H1 (cell line): ENCODE measurements around the gene TDRKH. TPM values are rescaled to one million over a fixed set of nuclear protein-coding genes. Genes with fewer than 3 reads are reported as not detected.

Experiments used
- CTCF ChIA-PET: fragments of 300-600 bp; sonication (Branson Sonifier 250); formaldehyde crosslinking; loops from one replicate; lab custom pipeline; 2021; ENCODE audit not compliant: partially characterized antibody; lab: Charles Lee
- POLR2A ChIA-PET: fragments of 300-600 bp; sonication (Branson Sonifier 250); formaldehyde crosslinking; loops from one replicate; lab custom pipeline; 2021; ENCODE audit warnings: inconsistent platforms; ENCODE audit not compliant: partially characterized antibody; lab: Charles Lee
- DNase-seq, 2 experiments: peaks; one replicate each; pipeline versions ENCODE4 v3.0.0 to v3.0.0-alpha.2; 2010 to 2022; ENCODE audit warnings: low spot score in 2 of 2, low read depth in 1 of 2, mixed read lengths in 1 of 2
- FAIRE-seq: peaks from 2 replicates; lab custom pipeline; 2011; peaks lifted over from hg19 to GRCh38; lab: Jason Lieb, UNC
- H2AFZ ChIP-seq: 2 replicates; pipeline ENCODE4 v1.8.1; 2012; ENCODE audit warnings: low read length, inconsistent platforms
- H2AK5ac ChIP-seq: 2 replicates; pipeline ENCODE4 v1.6.1; 2013; ENCODE audit warnings: low read depth, low read length
- H2BK120ac ChIP-seq: replicated peaks from 2 replicates; pipeline ENCODE3; 2013; ENCODE audit warnings: low read depth, low read length, inconsistent platforms
- H2BK12ac ChIP-seq: 2 replicates; pipeline ENCODE4 v1.6.1; 2013; ENCODE audit warnings: low read depth, low read length
- H2BK15ac ChIP-seq: 2 replicates; pipeline ENCODE4 v1.6.1; 2013; ENCODE audit warnings: low read length
- H2BK20ac ChIP-seq: 2 replicates; pipeline ENCODE4 v1.6.1; 2013; ENCODE audit warnings: low read length
- H2BK5ac ChIP-seq: 2 replicates; pipeline ENCODE4 v1.6.1; 2013; ENCODE audit warnings: low read depth, low read length
- H3K14ac ChIP-seq: 2 replicates; pipeline ENCODE4 v1.6.1; 2013; ENCODE audit warnings: inconsistent platforms; ENCODE audit not compliant: insufficient read length
- H3K18ac ChIP-seq: 2 replicates; pipeline ENCODE4 v1.6.1; 2013; ENCODE audit warnings: low read length; ENCODE audit errors: extremely low read depth
- H3K23ac ChIP-seq: 2 replicates; pipeline ENCODE4 v1.6.1; 2013; ENCODE audit warnings: inconsistent platforms; ENCODE audit not compliant: insufficient read length
- H3K23me2 ChIP-seq: 2 replicates; pipeline ENCODE4 v1.6.1; 2013; ENCODE audit warnings: low read depth, low read length
- H3K27ac ChIP-seq: 2 replicates; pipeline ENCODE4 v1.6.1; 2011; ENCODE audit warnings: low read depth, low read length, inconsistent platforms
- H3K27me3 ChIP-seq, 4 experiments: replicated peaks in 1 of 4; 1 replicate in 1 of 4; 2 replicates in 3 of 4; pipeline versions ENCODE4 v1.6.1 to v1.8.1; 2011 to 2013; ENCODE audit warnings: low read length in 3 of 4, mild to moderate bottlenecking in 3 of 4, inconsistent platforms in 2 of 4, mixed read lengths in 2 of 4, moderate library complexity in 1 of 4; ENCODE audit not compliant: control insufficient read depth in 3 of 4, insufficient read depth in 3 of 4; ENCODE audit errors: extremely low read depth in 1 of 4
- H3K36me3 ChIP-seq, 4 experiments: 2 replicates each; pipeline versions ENCODE4 v1.6.1 to v1.8.1; 2011 to 2013; ENCODE audit warnings: mild to moderate bottlenecking in 4 of 4, low read length in 3 of 4, moderate library complexity in 2 of 4, control low read depth in 1 of 4, inconsistent platforms in 1 of 4; ENCODE audit not compliant: insufficient read depth in 4 of 4, control insufficient read depth in 2 of 4
- H3K4ac ChIP-seq: replicated peaks from 2 replicates; pipeline ENCODE3; 2013; ENCODE audit warnings: low read length, low read depth, mixed read lengths, inconsistent platforms; ENCODE audit not compliant: insufficient read length
- H3K4me1 ChIP-seq, 4 experiments: replicated peaks in 1 of 4; 1 replicate in 1 of 4; 2 replicates in 3 of 4; pipeline versions ENCODE4 v1.6.1 to v1.8.1; 2011 to 2013; ENCODE audit warnings: low read length in 3 of 4, inconsistent platforms in 2 of 4, mixed read lengths in 1 of 4; ENCODE audit not compliant: insufficient read depth in 4 of 4, control insufficient read depth in 3 of 4
- H3K4me2 ChIP-seq, 2 experiments: 2 replicates each; pipeline versions ENCODE4 v1.6.1 to v1.8.1; 2011 to 2013; ENCODE audit warnings: low read depth in 2 of 2, low read length in 2 of 2, control low read depth in 1 of 2, inconsistent platforms in 1 of 2, mild to moderate bottlenecking in 1 of 2; ENCODE audit not compliant: insufficient read depth in 1 of 2
- H3K4me3 ChIP-seq, 4 experiments: fragments of 200-600, 300-600 bp in 1 of 4; sonication (generic), shearing (Covaris generic), sonication (Bioruptor Twin) in 1 of 4; 2 replicates each; pipeline versions ENCODE4 v1.5.1 to v1.8.1; 2011 to 2016; ENCODE audit warnings: low read length in 4 of 4, low read depth in 3 of 4, control low read depth in 2 of 4, inconsistent platforms in 2 of 4, mild to moderate bottlenecking in 2 of 4, mixed read lengths in 1 of 4, moderate library complexity in 1 of 4; ENCODE audit not compliant: insufficient read depth in 2 of 4; ENCODE audit errors: extremely low read depth in 1 of 4
- H3K56ac ChIP-seq: replicated peaks from 2 replicates; pipeline ENCODE3; 2013; ENCODE audit warnings: low read depth, mild to moderate bottlenecking, mixed read lengths, low read length, inconsistent platforms; ENCODE audit not compliant: insufficient read length
- H3K79me1 ChIP-seq: 2 replicates; pipeline ENCODE4 v1.6.1; 2013; ENCODE audit warnings: low read depth, low read length, control low read depth
- H3K79me2 ChIP-seq, 2 experiments: 2 replicates each; pipeline versions ENCODE4 v1.6.1 to v1.8.1; 2012 to 2013; ENCODE audit warnings: low read length in 2 of 2, mild to moderate bottlenecking in 2 of 2, inconsistent platforms in 1 of 2; ENCODE audit not compliant: insufficient read depth in 2 of 2, control insufficient read depth in 1 of 2
- H3K9ac ChIP-seq, 4 experiments: replicated peaks in 1 of 4; 1 replicate in 1 of 4; 2 replicates in 3 of 4; pipeline versions ENCODE4 v1.6.1 to v1.8.1; 2011 to 2013; ENCODE audit warnings: low read depth in 3 of 4, low read length in 3 of 4, control low read depth in 2 of 4, mild to moderate bottlenecking in 2 of 4, moderate library complexity in 2 of 4, inconsistent platforms in 1 of 4; ENCODE audit errors: extremely low read depth in 1 of 4
- H3K9me3 ChIP-seq, 2 experiments: 2 replicates each; pipeline versions ENCODE4 v1.6.1 to v1.8.1; 2012 to 2013; ENCODE audit warnings: mild to moderate bottlenecking in 2 of 2, moderate library complexity in 2 of 2, control low read depth in 1 of 2, inconsistent platforms in 1 of 2, low read depth in 1 of 2, low read length in 1 of 2, mixed read lengths in 1 of 2; ENCODE audit not compliant: insufficient read depth in 2 of 2
- H4K20me1 ChIP-seq, 2 experiments: replicated peaks in 1 of 2; 2 replicates each; pipeline versions ENCODE3 to v1.8.1; 2011 to 2013; ENCODE audit warnings: inconsistent platforms in 2 of 2, low read length in 2 of 2, mild to moderate bottlenecking in 1 of 2; ENCODE audit not compliant: insufficient read depth in 2 of 2, control insufficient read depth in 1 of 2
- H4K5ac ChIP-seq: 2 replicates; pipeline ENCODE4 v1.6.1; 2013; ENCODE audit warnings: low read length, low read depth, mixed read lengths, inconsistent platforms; ENCODE audit not compliant: insufficient read length
- H4K8ac ChIP-seq: 2 replicates; pipeline ENCODE4 v1.8.0; 2013; ENCODE audit warnings: mild to moderate bottlenecking, moderate library complexity, low read length, inconsistent platforms; ENCODE audit not compliant: insufficient read depth; ENCODE audit errors: extremely low read depth
- H4K91ac ChIP-seq: replicated peaks from 2 replicates; pipeline ENCODE3; 2013; ENCODE audit warnings: low read length, mixed read lengths, inconsistent platforms; ENCODE audit not compliant: insufficient read length
- CEBPB ChIP-seq: IDR thresholded peaks from 2 replicates; pipeline ENCODE4 v1.6.1; 2012; ENCODE audit warnings: low read depth, low read length
- GABPA ChIP-seq: IDR thresholded peaks from 2 replicates; pipeline ENCODE4 v1.6.1; 2011; ENCODE audit warnings: mild to moderate bottlenecking, low read length, moderate library complexity, borderline replicate concordance; ENCODE audit not compliant: insufficient read depth
- HDAC2 ChIP-seq, 2 experiments: fragments of 300-600 bp in 1 of 2; sonication (generic) in 1 of 2; IDR thresholded peaks; 2 replicates each; pipeline ENCODE4 v1.6.1; 2011 to 2012; ENCODE audit warnings: low read depth in 2 of 2, low read length in 2 of 2, mild to moderate bottlenecking in 2 of 2, moderate library complexity in 2 of 2, borderline replicate concordance in 1 of 2, inconsistent platforms in 1 of 2
- JUND ChIP-seq: IDR thresholded peaks from 2 replicates; pipeline ENCODE4 v1.6.1; 2011; ENCODE audit warnings: mild to moderate bottlenecking, improper control_type of control experiment, low read length
- PHF8 ChIP-seq: fragments of 200-600 bp; sonication (generic); conservative IDR thresholded peaks from 2 replicates; pipeline ENCODE4 v1.7.1; 2012; ENCODE audit warnings: low read depth, mild to moderate bottlenecking, inconsistent platforms, low read length, moderate library complexity
- RAD21 ChIP-seq, 2 experiments: IDR thresholded peaks in 1 of 2; conservative IDR thresholded peaks in 1 of 2; 2 replicates each; pipeline ENCODE4 v1.6.1; 2011; ENCODE audit warnings: low read depth in 2 of 2, low read length in 2 of 2, improper control_type of control experiment in 1 of 2, inconsistent platforms in 1 of 2, mild to moderate bottlenecking in 1 of 2, moderate library complexity in 1 of 2
- RBBP5 ChIP-seq: IDR thresholded peaks from 2 replicates; pipeline ENCODE4 v1.7.1; 2012; ENCODE audit warnings: low read depth, mild to moderate bottlenecking, inconsistent platforms, low read length, moderate library complexity, borderline replicate concordance
- SAP30 ChIP-seq: fragments of 300-600 bp; sonication (generic); IDR thresholded peaks from 2 replicates; pipeline ENCODE4 v1.7.1; 2012; ENCODE audit warnings: low read length, moderate library complexity, mild to moderate bottlenecking, inconsistent platforms; ENCODE audit not compliant: insufficient read depth, insufficient replicate concordance
- SIN3A ChIP-seq, 2 experiments: IDR thresholded peaks in 1 of 2; conservative IDR thresholded peaks in 1 of 2; 2 replicates each; pipeline ENCODE4 v1.6.1; 2011 to 2012; ENCODE audit warnings: low read length in 2 of 2, improper control_type of control experiment in 1 of 2, low read depth in 1 of 2, mild to moderate bottlenecking in 1 of 2
- TAF1 ChIP-seq: IDR thresholded peaks from 2 replicates; pipeline ENCODE4 v1.6.1; 2011; ENCODE audit warnings: mild to moderate bottlenecking, low read depth, low read length
- TCF12 ChIP-seq: IDR thresholded peaks from 2 replicates; pipeline ENCODE4 v1.6.1; 2011; ENCODE audit warnings: low read depth, mild to moderate bottlenecking, low read length
- WGBS, 2 experiments: shearing (Covaris generic) in 1 of 2; methylation state at CpG; one replicate each; pipeline versions ENCODE4 v1.1.6 to v1.1.7; 2013 to 2015; ENCODE audit warnings: low lambda C conversion rate in 2 of 2, mixed read lengths in 2 of 2, inconsistent platforms in 1 of 2, low coverage in 1 of 2, missing lambda C conversion rate in 1 of 2; ENCODE audit not compliant: insufficient replicate concordance in 2 of 2, insufficient coverage in 1 of 2, insufficient read length in 1 of 2; ENCODE audit errors: extremely low coverage in 1 of 2, missing lambda C conversion rate in 1 of 2; 5-methylcytosine and 5-hydroxymethylcytosine counted together
- polyA plus RNA-seq, 7 experiments: library from polyadenylated mRNA; depleted of rRNA in 3 of 7; stranded (reverse) in 5 of 7; unstranded in 2 of 7; fragments of >200 nt in 5 of 7; fragments of 200-250 nt in 2 of 7; gene quantifications; 1 replicate in 5 of 7; 2 replicates in 1 of 7; 4 replicates in 1 of 7; pipeline versions ENCODE4 v1.2.1 to v1.2.3, GENCODE V29; 2011 to 2013; ENCODE audit warnings: missing spikeins in 2 of 7, mixed read lengths in 2 of 7
- total RNA-seq: library from RNA; stranded (reverse); fragmentation: NEBNext Ultra II Directional; extraction: Animal tissue kit (Norgen Biotek cat#: 25700); gene quantifications from 2 replicates; pipeline ENCODE4 v1.2.1, GENCODE V29; 2021

Gene TDRKH
- total and polyA plus RNA-seq, 2 of the 8 experiments (the other 6 are each of a cell fraction or from before 2014, with no cell fraction given), result 9.9 to 26.1 TPM

DNA sequence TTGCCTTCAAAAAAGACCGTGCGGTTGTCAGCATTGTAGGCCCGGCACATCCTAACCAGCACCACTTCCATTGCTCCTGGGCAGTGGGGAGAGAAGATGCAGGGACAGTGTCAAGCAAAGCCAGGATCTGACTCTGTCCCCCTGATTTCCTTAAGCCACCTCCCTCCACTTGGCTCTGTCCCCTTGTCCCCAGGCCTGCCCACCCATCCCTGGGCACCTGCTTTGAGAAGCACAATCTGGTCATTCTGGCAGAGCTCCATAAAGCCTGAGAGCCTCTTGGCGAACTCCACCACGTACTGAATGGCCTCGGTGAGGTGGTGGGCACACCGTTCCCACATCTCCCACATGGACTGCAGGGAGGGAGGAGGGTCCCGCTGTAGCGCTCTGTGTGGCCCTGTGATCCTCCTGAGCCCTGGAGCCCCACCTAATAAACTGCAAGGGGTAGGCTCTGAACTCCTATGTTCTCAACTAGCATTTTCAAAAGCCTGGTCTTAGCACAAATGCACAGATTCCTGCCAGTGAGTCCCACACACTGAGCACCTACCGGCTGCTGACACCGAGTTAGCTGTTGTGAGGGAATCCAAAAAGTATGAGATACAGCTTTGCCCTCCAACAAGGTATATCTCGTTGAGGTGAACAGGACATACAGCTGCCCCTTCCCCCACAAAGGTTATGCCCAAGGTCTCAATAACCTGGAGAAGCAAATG is 23.1 kb upstream of the TDRKH start:
- Histone ChIP-seq H3K14ac (no peak overlapping the region), H2BK12ac (no peak overlapping the region), H3K9me3 (no peaks in the 10 kb centered on the region), H3K4ac (no peak overlapping the region), H3K79me1 (no peaks in the 10 kb centered on the region), H2BK20ac (no peak overlapping the region), H4K91ac (no peak overlapping the region), H2AFZ (no peak overlapping the region), H3K4me3 (no peak overlapping the region), H3K36me3 (no peaks in the 10 kb centered on the region), H3K56ac (no peak overlapping the region), H3K23me2 (no peaks in the 10 kb centered on the region), H3K4me2 (no peak overlapping the region), H4K8ac (no peak overlapping the region), H3K27me3 (no peaks in the 10 kb centered on the region), H3K27ac (no peak overlapping the region), H4K20me1 (no peaks in the 10 kb centered on the region), H2BK15ac (no peak overlapping the region), H3K79me2 (no peaks in the 10 kb centered on the region), H2AK5ac (no peak overlapping the region), H3K23ac (no peak overlapping the region), H3K18ac (no peak overlapping the region), H3K9ac (no peak overlapping the region), H2BK5ac (no peak overlapping the region), H3K4me1 (peaks cover 1 to 5% (median 4%) of the 10 kb centered on the region in 4 experiments; a peak in 3 of 7 replicates), H2BK120ac (no peak overlapping the region), H4K5ac (no peak overlapping the region)
- ChIA-PET POLR2A (no interaction called here), CTCF (interaction anchor here (1.1 to 1.6 kb wide), 2 partner anchors 10 to 14 kb away, joined by 3 to 5 read pairs; no protein-coding TSS in a partner anchor)
- DNase-seq, result no peak
- FAIRE-seq, result no peak
- 90% methylated on average over 12 of the region's 12 CpGs; no CpG with 5 or more reads in 1 of the 2 experiments for WGBS, 2 experiments
- TF ChIP-seq HDAC2 (IDR thresholded peaks at IDR 0.05; ENCODE audit: borderline replicate concordance in 1 of 2, low read depth in 2 of 2, low read length in 2 of 2) (no peak), PHF8 (no peak), CEBPB (no peak), SAP30 (no peak), GABPA (no peak), SIN3A (conservative IDR thresholded peaks at IDR 0.05 in 1 of 2, IDR thresholded peaks at IDR 0.05 in 1 of 2; ENCODE audit: low read depth in 1 of 2, low read length in 2 of 2) (no peak), JUND (no peak), TCF12 (no peak), RAD21 (IDR thresholded peaks at IDR 0.05 in 1 of 2, conservative IDR thresholded peaks at IDR 0.05 in 1 of 2; ENCODE audit: low read depth in 2 of 2, low read length in 2 of 2) (no peak), TAF1 (no peak), RBBP5 (no peak)
